NCI-H524 (cell line): ENCODE results near the gene A1BG.
"Not testable (repeated sequence)": the region's sequence is repeated elsewhere in the genome, so short reads cannot be mapped to it uniquely, and the experiment has no call there.

Source experiments
- DNase-seq, 2 experiments: peaks; one replicate each; lab custom pipeline; 2025; lab: John Stamatoyannopoulos, UW

A1BG gene

DNA sequence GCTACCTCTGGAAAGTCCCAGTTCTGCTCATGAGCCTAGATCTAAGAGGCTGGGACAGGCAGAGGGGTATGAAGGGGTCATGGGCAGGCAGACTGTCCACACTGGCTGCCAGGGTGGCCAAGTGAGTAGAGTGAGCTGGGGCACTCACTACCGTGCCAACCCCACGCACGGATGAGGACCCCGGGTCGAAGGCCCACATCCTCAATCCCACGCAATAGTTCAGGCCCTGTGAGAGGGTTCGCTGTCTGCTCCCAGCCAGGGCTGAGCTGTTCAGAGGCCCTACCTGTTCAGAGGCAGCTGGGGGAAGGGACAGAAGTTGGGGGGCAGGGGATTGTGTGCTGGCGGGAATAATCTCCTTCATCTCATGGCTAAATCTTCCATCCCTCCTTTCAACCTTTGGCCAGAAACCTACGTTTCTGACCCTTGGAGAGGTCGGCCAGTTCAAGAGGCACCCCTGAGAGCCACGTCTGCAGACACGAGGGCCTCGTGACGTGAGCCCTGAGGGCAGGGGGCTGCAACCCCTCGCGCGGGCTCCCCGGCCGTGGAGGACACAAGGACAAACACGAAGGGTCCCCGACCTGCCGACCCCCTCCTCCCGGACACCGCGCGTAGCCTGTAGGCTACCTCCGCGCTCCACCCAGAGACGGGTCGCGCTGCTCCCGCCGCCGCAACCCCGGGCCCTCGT, 32.7 kb upstream of the A1BG start:
- no peak for DNase-seq

DNA sequence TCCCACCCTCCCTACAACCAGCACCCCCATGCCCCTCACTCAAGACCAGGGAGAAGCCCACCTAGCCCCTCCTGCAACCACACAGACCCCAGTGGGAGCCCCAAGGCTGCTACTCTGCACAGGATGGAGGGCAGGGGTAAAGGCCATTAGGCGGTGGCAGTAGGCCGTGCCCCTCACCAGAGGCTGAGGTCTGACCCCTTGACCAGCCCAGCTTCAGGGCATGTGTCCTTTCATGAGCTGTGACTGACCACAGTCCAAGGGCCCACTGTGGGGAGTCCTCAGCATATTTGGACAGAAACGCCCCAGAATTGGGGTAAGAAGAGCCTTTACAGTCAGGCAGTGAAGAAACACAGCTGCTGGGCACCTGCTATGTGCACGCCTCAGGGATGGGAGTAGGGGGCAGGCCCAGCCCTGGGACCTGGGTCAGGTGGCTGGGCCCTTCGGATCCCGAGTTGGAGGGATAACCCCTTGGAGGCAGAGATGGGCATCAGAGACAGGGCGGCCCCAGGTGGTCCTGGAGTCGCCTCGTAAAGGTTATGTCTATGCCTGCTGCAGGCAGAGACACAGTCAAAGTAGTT, 32.1 kb upstream of the A1BG start:
- DNase-seq, result no peak

- no peak for DNase-seq
Measured at GRCh38 chr19:58382997-58383603, 29.8 kb upstream of the A1BG start.

DNA sequence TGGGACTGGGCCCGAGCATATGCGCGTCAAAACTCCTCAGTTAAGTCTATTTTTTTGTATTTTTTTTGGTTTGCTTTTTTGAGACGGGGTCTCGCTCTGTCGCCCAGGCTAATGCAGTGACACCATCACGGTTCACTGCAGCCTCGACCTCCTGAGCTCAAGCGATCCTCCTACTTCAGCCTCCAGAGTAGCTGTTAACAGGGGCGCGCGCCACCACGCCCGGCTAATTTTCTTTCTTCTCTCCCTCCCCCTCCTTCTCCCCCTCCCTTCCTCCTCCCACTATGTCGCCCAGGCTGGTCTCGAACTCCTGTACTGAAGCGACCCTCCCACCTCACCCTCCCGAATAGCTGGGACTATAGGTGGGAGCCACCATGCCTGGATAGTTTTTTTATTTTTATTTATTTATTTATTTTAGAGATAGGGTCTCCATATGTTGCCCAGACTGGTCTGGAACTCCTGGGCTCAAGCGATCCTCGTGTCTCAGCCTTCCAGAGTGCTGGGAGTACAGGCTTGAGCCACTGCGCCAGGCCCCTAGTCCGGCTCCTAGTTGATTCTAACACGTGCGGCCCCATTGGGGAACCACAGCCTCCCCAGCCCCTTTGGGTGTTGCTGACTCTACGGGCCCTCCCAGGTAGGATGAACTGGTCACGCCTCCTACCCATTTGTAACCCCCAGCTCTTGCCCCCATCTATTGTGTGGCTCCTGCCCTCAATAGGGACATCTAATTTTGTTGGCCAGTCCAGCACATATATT, 28.3 kb upstream of the A1BG start:
- no peak for DNase-seq

- peak; percentile 100 for DNase-seq
Measured at GRCh38 chr19:58380662-58381459, 27.6 kb upstream of the A1BG start, which contains the start of gene ZNF837. ZNF837 (minus strand) TSS chr19:58381030; CDS start chr19:58369332, 11,698 bp downstream.

DNA sequence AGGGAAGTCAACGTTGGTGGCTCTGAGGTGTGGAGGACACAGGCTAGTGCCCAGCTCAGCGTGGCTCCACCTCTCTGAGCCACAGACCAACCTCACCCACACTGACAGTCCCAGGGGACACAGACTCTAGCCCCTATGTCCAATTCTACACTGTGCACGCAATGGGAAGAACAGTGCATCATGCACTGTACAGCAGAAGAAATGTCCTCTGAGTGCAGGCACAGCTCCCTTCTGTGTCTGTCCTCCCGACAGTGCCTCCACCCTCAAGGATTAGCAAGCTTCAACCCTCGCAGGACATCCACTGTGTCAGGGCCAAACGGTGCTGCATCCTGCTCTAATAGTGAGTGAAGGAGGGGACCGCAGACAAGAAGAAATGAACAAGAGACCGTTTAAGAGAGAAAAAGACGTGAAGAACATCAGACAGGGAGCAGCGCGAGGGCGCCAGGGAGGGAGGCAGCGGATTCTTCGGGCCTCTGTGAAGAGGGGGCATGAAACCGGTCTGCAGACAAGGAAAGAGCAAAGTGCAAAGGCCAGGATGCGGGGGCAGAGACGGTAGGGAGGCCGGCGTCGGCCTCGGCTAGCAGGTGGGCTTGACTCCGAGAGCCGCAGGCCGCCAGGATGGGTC, 26.9 kb upstream of the A1BG start:
- DNase-seq, result no peak

DNA sequence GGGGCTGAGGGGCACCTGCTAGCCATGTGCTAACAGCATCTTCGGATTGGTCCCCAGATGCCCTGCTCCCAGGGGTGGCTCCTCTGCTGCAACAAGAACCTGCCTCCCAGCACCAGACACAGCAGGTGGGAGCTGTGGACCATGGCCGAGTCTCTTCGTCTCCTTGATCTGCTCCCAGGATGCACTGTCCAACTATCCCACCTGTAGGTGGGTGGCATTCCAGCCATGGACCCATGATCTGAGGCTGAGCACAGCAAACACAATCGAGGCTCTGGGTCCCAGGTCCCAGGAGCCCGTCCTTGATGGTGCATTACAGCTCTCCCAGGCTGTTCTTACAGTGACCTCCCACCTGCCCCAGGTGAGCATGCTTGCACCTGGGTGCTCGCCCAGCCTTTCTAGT, 26.0 kb upstream of the A1BG start:
- DNase-seq, result no peak

- not testable (repeated sequence) for DNase-seq
Measured at GRCh38 chr19:58376724-58377123, 23.4 kb upstream of the A1BG start.

GRCh38 chr19:58374200-58374599, 20.9 kb upstream of the A1BG start:
- no peak for DNase-seq

- no peak for DNase-seq
Measured at GRCh38 chr19:58372311-58373133, 19.2 kb upstream of the A1BG start.

GRCh38 chr19:58368561-58369360, 15.5 kb upstream of the A1BG start:
- DNase-seq, result no peak

DNA sequence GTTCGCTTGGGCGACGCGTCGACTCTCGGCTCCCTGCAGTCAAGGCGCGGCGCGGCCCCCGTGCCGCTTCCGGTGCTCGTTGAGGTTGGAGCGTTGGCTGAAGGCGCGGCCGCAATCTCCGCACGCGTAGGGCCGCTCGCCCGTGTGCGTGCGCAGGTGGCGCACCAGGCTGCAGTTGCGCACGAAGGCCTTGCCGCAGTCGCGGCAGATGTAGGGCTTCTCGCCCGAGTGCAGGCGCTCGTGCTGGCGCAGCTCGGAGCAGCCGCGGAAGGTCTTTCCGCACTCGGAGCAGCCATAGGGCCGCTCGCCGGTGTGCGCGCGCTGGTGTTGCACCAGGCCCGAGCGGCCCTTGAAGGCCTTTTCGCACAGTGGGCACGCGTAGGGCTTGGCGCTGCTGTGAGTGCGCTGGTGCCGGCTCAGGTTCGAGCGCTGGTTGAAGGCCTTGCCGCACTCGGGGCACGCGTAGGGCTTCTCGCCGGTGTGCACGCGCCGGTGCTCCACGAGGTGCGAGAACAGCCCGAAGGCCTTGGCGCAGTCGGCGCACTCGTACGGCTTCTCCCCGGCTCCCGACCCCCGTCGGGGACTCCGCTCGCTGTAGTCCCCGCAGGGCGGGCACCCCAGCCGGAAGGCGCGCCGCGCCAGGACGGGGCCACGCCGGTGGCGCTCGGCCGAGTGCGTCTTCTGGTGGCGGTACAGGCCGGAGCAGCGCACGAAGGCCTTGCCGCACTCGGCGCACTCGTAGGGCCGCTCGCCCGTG, 14.6 kb upstream of the A1BG start:
- DNase-seq, result no peak

GRCh38 chr19:58366585-58367430, 13.5 kb upstream of the A1BG start:
- no peak for DNase-seq

GRCh38 chr19:58364146-58364545, 10.9 kb upstream of the A1BG start:
- no peak for DNase-seq

DNA sequence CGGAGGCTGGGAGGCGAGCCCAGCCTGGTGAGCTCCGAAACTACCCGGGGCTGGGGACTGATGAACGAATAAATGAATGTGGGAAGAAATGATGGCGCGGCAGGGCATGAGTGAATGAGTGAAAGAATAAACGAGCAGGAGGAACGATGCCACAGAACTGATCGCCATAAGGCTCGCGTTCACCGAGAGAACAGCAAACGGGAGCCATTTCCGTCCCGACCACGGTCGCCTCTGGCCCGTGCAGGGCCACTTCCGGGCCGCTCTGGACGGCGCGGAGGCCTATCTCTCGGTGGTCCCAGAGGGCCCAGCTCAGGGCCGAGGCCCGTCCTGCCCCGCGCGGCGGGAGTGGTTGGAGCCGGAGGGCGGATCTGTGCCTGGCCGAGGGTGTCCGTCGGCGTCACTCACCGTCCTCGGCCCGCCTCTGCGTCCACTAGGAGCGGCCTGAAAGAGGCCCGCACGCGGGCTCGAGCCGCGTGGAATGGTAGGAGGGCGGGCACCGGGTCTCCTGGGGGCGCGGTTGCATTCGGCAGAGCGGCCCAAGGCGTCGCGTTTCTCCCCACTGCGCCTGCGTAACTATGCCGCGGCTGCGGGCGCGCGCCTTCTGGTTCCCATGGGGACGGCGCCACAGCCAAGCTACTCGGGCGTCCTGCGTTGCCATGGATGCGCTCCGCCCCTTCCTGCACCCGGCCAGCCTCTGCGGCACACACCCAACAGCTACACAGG, 9.1 kb upstream of the A1BG start, which contains the start of gene ZNF497:
Gene ZNF497, minus strand, starts transcription at position 480 of the 723 bp plus-strand sequence. CDS start 5,116 bp downstream, outside the sequence.
- peak; percentile 95 to 97 for DNase-seq

DNA sequence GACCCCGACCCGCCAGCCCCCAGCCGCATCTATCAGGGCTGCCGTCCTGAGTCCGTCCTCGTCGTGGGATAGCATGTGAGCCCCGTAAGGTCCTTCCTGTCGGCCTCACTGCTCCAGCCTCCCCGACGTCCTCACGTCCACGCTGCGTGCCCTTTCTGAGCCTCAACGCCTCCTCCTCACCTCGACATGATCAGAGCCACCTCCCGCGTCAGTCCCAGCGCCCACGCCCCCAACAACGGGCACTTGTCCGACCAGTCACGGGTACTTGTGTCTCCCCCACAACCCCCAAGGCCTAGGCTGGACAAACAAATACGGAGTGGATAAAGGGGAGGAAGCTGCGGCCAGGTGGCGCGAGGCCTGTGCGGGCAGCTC, 8.6 kb upstream of the A1BG start:
- DNase-seq, result peak; percentile 34 to 43

DNA sequence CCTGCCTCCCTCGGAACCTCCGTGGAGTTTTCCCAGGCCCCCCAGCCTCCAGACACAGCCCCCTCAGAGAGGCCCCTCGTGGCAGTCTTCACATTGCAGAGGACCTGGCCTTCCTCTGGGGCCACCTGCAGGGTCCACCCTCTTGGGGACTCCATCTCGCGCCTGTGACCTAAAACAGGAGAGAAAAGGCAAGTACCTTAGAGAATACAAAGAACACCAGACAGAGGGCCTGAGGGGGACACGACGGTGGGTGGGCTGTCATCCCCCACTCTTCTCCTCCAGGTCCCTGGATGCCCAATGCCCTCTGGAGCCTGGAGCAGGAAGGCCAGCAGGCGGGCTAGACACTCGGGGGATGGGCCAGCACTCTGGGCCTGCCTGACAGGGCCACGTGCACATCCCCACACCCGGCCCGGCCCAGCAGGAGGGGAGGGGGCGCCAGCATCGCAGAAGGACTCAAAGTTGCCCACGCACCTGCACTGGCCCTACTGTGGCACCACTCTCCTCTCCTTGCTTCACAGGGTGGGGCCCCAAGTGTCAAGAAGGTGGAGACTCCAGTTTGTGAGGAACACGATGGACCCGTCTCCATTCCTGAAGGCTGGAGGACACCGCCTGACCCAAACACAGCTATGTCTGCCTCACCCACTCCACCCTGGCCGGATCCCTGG, 4.3 kb upstream of the A1BG start:
- no peak for DNase-seq
